A172 (cell line): ENCODE results near the gene LY6G5B. TPM values are rescaled to one million over a fixed set of nuclear protein-coding genes. Genes with fewer than 3 reads are reported as not detected.

Experiments
- DNase-seq: peaks from one replicate; pipeline ENCODE4 v3.0.0-alpha.2; 2015; ENCODE audit warnings: low spot score
- total RNA-seq: library from RNA; depleted of rRNA; stranded (reverse); fragments of >200 nt; shearing (Covaris generic); gene quantifications from 2 replicates; pipeline ENCODE4 v1.2.3, GENCODE V29; 2014

Gene LY6G5B
- total RNA-seq, 1 experiment from 2014 or later = 1.2 TPM

DNA sequence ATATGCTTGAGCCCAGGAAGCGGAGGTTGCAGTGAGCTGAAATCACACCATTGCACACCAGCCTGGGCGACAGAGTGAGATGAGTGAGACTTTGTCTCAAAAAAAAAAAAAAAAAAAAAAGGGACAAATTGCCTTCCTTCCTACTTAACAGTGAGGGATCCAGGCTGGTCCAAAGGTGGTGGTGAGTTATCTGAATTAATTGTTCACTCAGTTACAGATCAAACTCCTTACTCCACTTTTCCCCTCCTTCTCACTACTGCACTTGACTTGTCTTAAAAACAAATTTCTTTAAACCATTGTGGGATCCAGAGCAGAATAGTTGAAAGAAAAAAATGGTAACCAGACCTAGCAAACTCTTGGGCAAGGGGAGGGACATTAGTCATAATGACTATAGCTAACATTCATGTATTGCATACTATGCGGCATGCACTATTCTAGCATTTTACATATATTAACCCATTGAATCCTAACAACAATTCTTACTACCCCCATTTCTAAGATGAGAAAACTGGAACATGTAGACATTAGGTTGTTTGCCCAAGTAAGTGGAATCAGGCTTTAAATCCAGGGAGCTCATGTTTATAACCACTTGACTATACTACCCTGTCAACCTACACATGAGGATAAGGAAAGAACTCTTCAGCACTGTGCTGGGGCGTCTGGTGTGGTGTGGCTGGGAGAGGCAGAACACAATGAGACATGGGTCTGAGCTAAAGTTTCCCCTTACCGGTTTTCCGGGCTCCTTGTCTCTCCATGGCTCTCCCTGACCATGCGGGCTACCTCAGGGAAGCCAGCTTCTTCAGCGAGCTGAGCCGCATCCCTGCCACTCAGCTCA, 6.4 kb upstream of the LY6G5B start:
- DNase-seq = no peak

- peak; percentile 87 for DNase-seq
Measured at GRCh38 chr6:31663961-31664789, 5.6 kb upstream of the LY6G5B start.

DNA sequence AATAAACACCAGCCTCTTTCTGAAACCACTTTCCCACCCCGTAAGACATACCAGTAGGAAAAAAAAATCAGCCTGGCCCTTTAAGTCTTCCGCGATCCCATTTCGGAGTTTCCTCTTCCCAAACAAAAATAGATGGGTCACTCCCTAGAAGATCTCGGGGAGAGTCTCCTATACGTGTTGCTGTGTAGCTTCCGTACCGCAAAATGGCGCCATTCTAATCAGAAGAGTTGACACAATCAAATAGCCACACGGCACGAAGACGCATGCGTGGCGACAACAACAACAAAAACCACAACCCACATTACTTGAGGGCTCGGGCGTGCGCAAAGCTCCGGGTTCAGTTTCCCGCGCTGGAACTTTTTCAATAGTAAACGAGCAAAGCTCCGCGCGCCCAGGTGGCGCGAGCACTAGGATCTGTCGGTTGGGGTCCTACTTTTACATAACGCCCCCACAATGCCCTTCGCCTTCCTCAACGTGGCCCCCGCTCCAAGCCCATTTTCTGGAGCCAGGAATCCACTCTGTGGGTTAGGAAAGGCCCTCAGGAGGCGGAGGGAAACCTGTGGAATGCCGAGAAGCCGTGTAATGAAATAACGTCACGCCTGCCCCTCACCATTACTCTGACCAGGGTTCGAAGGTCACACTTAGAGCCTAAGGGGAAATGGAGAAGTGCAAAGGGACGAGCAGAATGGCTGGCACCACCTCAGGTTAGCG, 4.8 kb upstream of the LY6G5B start, which contains the start of gene GPANK1:
TSS of gene GPANK1 (minus strand) at position 208 of the 711 bp plus-strand sequence. CDS start 519 bp downstream, outside the sequence.
- peak; percentile 88 for DNase-seq

DNA sequence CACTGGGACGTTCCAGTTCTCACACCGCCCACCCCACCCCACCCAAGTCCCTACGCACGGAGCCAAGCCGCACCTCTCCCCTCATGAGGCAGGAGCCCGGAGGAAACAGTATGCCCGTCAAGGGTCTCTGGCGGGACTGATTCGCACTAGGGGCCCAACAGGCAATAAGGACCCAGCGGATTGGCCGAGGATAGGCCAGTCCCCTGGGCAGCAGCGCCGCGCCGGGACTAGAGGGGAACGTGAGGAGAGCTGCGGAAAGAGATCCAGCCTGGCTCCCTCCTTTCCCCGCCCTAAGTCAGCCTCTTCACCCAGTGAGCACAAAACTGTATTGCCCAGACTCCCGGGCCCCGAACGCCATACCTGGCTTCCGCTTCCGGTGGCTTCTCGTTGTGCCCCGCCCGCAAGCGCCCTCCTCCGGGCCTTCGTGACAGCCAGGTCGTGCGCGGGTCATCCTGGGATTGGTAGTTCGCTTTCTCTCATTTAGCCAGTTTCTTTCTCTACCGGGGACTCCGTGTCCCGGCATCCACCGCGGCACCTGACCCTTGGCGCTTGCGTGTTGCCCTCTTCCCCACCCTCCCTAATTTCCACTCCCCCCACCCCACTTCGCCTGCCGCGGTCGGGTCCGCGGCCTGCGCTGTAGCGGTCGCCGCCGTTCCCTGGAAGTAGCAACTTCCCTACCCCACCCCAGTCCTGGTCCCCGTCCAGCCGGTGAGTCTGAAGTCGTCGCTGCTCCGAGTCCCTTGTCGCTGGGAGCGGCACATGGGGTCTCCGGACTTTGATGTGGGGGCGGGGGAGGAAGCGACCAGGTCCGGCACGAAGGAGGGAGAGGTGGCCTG, 4.1 kb upstream of the LY6G5B start, which contains the start of gene CSNK2B:
TSS of gene CSNK2B (plus strand) at position 580 of the 836 bp plus-strand sequence. CDS start 752 bp downstream, outside the sequence.
- DNase-seq = peak; percentile 96

GRCh38 chr6:31666337-31666965, 3.3 kb upstream of the LY6G5B start:
- DNase-seq = no peak

GRCh38 chr6:31676322-31676903, 6.6 kb downstream of the LY6G5B start:
- DNase-seq = no peak

DNA sequence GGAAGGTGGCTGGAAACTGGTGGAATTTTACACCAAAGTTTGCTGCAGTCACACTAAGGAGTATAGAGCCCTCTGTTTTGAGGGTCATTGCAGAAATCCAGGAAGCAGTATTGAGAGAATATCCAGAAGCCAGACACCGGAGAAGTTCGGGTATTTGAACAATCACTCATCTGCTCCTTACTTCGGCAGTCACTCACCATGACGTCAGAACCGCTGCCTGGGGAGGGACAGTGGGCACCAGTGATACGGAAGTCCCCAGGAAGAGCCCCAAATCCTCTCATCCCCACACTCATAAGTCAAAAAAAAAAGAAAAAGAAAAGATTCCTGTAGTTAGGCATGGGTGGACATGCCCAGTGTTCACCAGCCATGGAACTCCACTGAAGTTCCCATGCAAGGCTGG, 7.1 kb downstream of the LY6G5B start:
- DNase-seq = no peak

DNA sequence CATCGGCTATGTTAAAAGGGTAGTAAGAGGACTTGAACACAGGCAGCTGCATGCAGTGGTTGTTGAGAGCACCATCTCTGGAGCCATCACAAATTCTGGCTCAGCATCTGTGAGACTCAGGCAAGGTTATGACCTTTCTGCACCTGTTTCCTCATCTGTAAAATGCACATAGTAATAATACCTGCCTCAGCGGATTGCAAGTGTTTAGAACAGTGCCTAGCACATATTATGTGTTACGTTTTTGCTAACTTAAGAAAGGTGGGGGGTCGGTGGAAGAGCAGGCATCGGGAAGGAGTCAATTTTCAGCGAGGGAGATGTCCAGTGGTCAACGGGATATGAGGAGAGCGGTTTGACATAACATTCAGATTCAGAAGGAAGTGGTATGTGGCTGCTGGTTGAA, 8.2 kb downstream of the LY6G5B start:
- DNase-seq = no peak

DNA sequence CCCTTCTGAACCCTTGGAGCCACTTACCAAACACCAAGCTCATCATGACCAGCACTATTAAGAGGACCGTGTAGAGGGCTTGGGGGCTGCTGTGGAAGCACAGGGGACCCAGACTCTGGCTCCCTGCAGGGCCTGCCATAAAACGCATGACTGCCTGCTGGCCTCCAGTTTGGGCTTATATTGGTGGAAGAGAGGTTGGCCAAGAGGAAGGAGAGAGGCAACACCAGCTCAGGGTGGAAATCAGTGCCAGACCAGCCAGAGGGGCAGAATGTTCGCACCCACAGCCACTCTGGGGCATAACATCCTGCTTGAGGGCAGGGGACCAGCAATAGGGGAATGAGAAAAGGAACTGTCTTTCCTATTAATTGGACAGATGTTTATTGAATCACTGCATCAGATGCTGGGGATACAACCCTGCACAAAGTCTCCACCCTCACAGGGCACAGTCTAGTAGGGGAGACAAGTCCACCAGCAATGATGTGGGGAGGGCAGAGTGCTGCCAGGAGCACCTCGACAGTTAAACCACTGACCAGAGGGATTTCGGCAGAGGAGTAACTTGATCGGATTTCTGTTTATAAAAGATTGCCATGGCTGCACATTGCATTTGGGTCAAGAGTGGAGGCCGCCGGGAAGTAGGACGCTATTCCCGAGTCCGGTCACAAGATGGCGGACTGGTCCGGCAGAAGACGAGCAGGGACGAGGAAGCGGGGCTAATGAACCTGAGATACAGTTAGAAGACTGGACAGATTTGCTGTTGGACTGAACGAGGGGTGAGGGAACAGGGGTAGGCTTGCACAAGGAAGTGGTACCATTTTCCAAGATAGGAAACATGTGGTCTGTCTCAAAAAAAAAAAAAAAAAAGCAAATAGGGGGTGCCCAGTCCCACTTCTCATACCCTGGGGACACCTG, 10.7 kb downstream of the LY6G5B start, which contains the start of gene LY6G5C:
TSS of gene LY6G5C (minus strand) at position 842 of the 909 bp plus-strand sequence. CDS start at position 148, 694 bp downstream.
- DNase-seq = peak; percentile 52

GRCh38 chr6:31681135-31681671, 11.4 kb downstream of the LY6G5B start:
- no peak for DNase-seq

DNA sequence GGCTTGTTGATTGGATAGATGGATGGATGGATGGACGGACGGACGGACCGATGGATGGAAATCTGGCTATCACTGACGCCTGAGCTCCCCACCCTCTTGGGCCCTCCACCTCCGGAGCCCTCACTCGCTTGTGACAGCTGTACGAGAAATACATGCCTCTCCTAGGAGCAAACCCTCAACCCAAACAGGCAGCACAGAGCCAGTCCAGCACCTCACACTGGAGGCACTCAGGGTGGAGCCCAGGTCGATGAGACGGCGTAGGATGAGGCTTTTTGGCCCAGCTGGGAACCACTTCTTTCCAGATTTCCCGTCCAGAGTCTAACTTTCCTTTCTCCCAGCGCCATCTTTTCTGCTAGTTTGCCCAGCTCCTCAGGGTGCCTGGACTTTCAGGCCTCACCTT, 13.8 kb downstream of the LY6G5B start:
- DNase-seq = no peak

GRCh38 chr6:31686483-31686882, 16.7 kb downstream of the LY6G5B start:
- DNase-seq = no peak

- DNase-seq = no peak
Measured at GRCh38 chr6:31687321-31687720, 17.5 kb downstream of the LY6G5B start.

DNA sequence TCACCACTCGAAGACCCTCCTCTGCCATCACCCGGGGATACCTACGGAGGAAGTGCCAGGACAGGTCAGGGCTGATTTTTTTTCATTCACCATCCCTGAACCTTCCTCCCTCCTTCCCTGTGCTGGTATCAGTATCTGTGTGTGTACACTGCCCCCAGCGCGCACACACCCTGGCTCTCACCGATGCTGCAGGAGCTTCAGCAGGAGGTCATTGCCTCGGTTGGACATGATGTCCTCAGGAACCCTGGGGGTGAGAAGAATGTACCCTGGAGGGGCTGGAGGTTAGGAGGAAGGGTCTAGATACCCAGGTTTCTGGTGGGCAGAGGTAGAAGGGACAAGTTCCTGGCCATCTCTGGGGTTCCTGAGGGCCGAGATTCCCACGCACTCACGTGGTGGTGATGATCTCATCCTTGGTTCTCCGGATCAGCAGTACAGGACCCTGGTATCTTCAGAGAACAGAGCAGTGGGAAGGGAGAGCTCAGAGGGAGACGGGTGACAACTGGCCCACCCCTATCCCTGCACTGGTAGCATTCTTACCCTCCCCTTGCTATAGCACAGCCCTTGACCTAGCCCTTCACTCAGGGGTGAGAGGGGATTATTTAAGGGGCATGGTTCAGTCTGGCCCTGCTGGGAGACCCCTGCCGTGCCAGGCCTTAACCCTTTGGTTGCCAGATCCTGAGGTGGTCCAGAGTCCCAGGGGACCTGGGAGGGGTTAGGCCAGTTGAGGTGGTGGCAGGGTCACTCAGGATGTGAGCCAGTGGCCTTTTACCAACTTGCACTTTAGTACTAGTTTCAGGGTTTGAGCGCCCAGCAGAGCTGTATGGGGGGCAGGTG, 18.3 kb downstream of the LY6G5B start:
- DNase-seq = no peak

DNA sequence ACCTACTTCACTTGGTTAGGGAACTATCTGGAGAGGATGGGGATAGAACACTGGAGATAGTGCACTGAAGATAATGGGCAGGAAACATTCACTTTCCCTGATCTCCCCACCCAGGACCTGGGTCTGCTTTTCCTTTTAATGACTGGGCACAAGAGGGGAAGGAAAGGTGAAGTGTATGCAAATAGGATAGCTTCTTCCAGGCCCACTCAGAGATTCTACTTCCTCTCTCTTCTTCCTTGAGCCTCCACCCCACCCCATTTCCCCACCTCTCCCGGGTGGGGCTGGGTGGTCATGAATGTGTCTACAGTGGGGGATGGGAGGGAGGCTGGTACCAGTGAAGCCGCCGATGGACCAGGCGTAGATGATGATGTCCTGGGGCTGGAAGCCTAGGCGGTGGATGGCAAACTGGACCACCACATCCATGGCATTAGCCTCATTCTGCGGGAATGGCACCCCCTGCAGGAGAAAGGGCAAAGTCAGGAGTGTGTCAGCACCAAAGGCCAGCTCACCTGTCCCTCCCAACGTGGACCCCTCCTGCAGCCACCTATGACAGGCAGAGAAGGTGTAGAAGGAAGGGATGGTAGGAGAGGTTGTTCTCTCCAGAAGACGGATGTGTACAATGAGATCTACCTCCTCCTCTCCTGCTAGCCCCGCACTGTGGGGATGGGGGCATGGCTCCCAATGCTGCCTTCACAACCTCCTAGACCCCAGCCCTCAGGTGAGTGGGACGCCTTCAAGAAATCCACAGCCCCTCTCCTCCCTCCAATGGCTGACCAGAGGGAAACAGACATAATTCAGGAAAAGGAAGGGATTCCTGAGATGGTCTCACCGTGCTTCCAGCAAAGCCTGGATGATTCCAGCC, 19.7 kb downstream of the LY6G5B start:
- DNase-seq = no peak

- DNase-seq = peak; percentile 32
Measured at GRCh38 chr6:31690231-31691077, 20.7 kb downstream of the LY6G5B start.
